Transverse colon (tissue), 4 donors: Measurements from ENCODE around the gene DDX1. TPM values are rescaled to one million over a fixed set of nuclear protein-coding genes. Genes with fewer than 3 reads are reported as not detected.

Experiments
- DNase-seq: peaks from one replicate; pipeline ENCODE4 v3.0.0-alpha.2; 2019
- H3K27ac ChIP-seq, 4 donors: fragments of 200-600 bp; sonication (generic); 2 replicates each; pipeline ENCODE4 v1.5.1; 2016 to 2018; ENCODE audit warnings: inconsistent platforms in 4 of 4
- H3K27me3 ChIP-seq: fragments of 200-600 bp; sonication (generic); 2 replicates; pipeline ENCODE4 v1.5.1; 2017; ENCODE audit warnings: inconsistent platforms
- H3K36me3 ChIP-seq, 4 donors: fragments of 200-600 bp; sonication (generic); 2 replicates each; pipeline ENCODE4 v1.5.1; 2017 to 2019; ENCODE audit warnings: inconsistent platforms in 4 of 4
- H3K4me1 ChIP-seq, 4 donors: fragments of 200-600 bp; sonication (generic); 2 replicates each; pipeline ENCODE4 v1.5.1; 2017 to 2020; ENCODE audit warnings: inconsistent platforms in 4 of 4
- H3K4me3 ChIP-seq, 4 donors: fragments of 200-600 bp; sonication (generic); 1 replicate in 1 of 4; 2 replicates in 3 of 4; pipeline versions ENCODE4 v1.5.1 to v1.6.1; 2017 to 2019; ENCODE audit warnings: inconsistent platforms in 4 of 4
- H3K9me3 ChIP-seq, 2 donors: fragments of 200-600 bp; sonication (generic); 2 replicates each; pipeline ENCODE4 v1.5.1; 2017 to 2019; ENCODE audit warnings: inconsistent platforms in 2 of 2
- EP300 ChIP-seq: sonication (generic); formaldehyde crosslinking; IDR thresholded peaks from one replicate; pipeline ENCODE4 v1.6.1; 2017; ENCODE audit warnings: antibody characterized with exemption, low read depth
- POLR2A ChIP-seq: fragments of 450-650 bp; IDR thresholded peaks from one replicate; pipeline ENCODE4 v1.6.1; 2016; ENCODE audit warnings: antibody characterized with exemption, mild to moderate bottlenecking, moderate library complexity
- POLR2AphosphoS5 ChIP-seq, 3 donors: sonication (generic); formaldehyde crosslinking; IDR thresholded peaks; one replicate each; pipeline ENCODE4 v1.6.1; 2016; ENCODE audit warnings: antibody characterized with exemption in 3 of 3
- WGBS, 2 donors: methylation state at CpG; one replicate each; pipeline ENCODE4 v1.1.5; 2018; ENCODE audit warnings: low coverage in 1 of 2; 5-methylcytosine and 5-hydroxymethylcytosine counted together
- in situ Hi-C, 4 donors: fragments of 200-750 bp; cut with MboI; loops; one replicate each; pipeline versions ENCODE4 v1.15.0 to v1.15.1; 2017; ENCODE audit warnings: low sequenced_read_pairs in 3 of 4, low pct_ligation_motif_present in 1 of 4, low pct_unique_long_range_greater_than_20kb in 1 of 4
- intact Hi-C: fragments of 100-400 bp; cut with DNase I; formaldehyde crosslinking; loops from one replicate; pipeline ENCODE4 v1.15.1; 2023; ENCODE audit warnings: low total_unique reads
- total RNA-seq, 4 donors: library from RNA; depleted of rRNA; stranded (reverse); fragments of >200 nt; gene quantifications; one replicate each; pipeline ENCODE4 v1.1.0, GENCODE V29; 2016
- TF ChIP-seq, protein P1 (sequence below), 5 experiments: fragments of 200-600 bp in 3 of 5; fragments of 450-650 bp in 2 of 5; sonication (generic) in 3 of 5; IDR thresholded peaks; 1 replicate in 2 of 5; 2 replicates in 3 of 5; pipeline ENCODE4 v1.5.1; 2016 to 2017; ENCODE audit warnings: antibody characterized with exemption in 5 of 5, inconsistent platforms in 3 of 5, mild to moderate bottlenecking in 2 of 5, moderate library complexity in 1 of 5

The DDX1 gene
- total RNA-seq, 4 donors from 2014 or later, result 18.3 to 61.1 (median 49.9) TPM

DNA sequence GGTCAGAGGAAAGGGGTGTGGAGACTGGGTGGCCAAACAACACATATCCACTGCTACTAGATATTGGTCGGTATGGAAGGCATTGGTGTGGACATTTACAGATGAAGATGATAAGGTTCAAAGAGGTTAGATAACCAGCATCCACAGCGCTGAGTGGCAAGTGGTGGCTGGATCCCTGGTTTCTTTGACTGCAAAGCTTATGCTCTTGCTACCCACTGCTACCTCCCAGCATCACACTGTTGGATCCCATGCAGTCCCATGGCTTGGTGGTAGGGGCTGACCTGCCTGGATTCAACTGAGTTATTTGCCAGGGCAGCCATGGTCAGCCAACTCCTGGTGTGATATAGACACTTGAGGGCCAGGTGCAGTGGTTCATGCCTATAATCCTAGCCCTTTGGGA is 53.6 kb downstream of the DDX1 start:
- Histone ChIP-seq H3K27me3 (no peaks in the 10 kb centered on the region), H3K4me1 (no peaks in the 10 kb centered on the region), H3K4me3 (no peak overlapping the region), H3K9me3 (no peaks in the 10 kb centered on the region), H3K36me3 (no peaks in the 10 kb centered on the region), H3K27ac (no peak overlapping the region)
- no peak for TF ChIP-seq POLR2A
- TF ChIP-seq EP300, result no peak
- TF ChIP-seq, protein P1, sequence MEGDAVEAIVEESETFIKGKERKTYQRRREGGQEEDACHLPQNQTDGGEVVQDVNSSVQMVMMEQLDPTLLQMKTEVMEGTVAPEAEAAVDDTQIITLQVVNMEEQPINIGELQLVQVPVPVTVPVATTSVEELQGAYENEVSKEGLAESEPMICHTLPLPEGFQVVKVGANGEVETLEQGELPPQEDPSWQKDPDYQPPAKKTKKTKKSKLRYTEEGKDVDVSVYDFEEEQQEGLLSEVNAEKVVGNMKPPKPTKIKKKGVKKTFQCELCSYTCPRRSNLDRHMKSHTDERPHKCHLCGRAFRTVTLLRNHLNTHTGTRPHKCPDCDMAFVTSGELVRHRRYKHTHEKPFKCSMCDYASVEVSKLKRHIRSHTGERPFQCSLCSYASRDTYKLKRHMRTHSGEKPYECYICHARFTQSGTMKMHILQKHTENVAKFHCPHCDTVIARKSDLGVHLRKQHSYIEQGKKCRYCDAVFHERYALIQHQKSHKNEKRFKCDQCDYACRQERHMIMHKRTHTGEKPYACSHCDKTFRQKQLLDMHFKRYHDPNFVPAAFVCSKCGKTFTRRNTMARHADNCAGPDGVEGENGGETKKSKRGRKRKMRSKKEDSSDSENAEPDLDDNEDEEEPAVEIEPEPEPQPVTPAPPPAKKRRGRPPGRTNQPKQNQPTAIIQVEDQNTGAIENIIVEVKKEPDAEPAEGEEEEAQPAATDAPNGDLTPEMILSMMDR (IDR thresholded peaks at IDR 0.05), result no peak
- no peak for TF ChIP-seq POLR2AphosphoS5 (IDR thresholded peaks at IDR 0.05)
- in situ Hi-C loops, result loop anchor here (25.0 kb wide), 5 partner anchors 92 to 1117 kb away; partner anchors contain the start of gene MYCN (in 1 of the 4)
- no peak for DNase-seq
- 92% methylated on average over 2 of the region's 2 CpGs; no CpG with 5 or more reads in 1 of the 2 donors for WGBS, 2 donors
- intact Hi-C loops, result loop anchor here (10.0 kb wide), 1 partner anchor 520 kb away; no protein-coding TSS in a partner anchor

- Histone ChIP-seq H3K36me3 (no peaks in the 10 kb centered on the region), H3K9me3 (no peaks in the 10 kb centered on the region), H3K4me1 (no peaks in the 10 kb centered on the region), H3K4me3 (no peak overlapping the region), H3K27me3 (no peaks in the 10 kb centered on the region), H3K27ac (no peak overlapping the region)
- DNase-seq, result no peak
- TF ChIP-seq POLR2A, result no peak
- TF ChIP-seq EP300, result no peak
- TF ChIP-seq, protein P1 (IDR thresholded peaks at IDR 0.05), result no peak
- no peak for TF ChIP-seq POLR2AphosphoS5 (IDR thresholded peaks at IDR 0.05)
- 81% methylated on average over 9 of the region's 9 CpGs; no CpG with 5 or more reads in 1 of the 2 donors for WGBS, 2 donors
- in situ Hi-C loops, result loop anchor here (25.0 kb wide), 5 partner anchors 91 to 1116 kb away; partner anchors contain the start of gene MYCN (in 1 of the 4)
- intact Hi-C loops, result loop anchor here (10.0 kb wide), 1 partner anchor 519 kb away; no protein-coding TSS in a partner anchor
These were observed 54.2 kb downstream of the DDX1 start for GRCh38 chr2:15645720-15646385.

- Histone ChIP-seq H3K4me1 (no peaks in the 10 kb centered on the region), H3K36me3 (no peaks in the 10 kb centered on the region), H3K9me3 (no peaks in the 10 kb centered on the region), H3K27ac (no peak overlapping the region), H3K27me3 (no peaks in the 10 kb centered on the region), H3K4me3 (no peak overlapping the region)
- DNase-seq, result no peak
- no peak for TF ChIP-seq POLR2A
- TF ChIP-seq, protein P1 (IDR thresholded peaks at IDR 0.05), result no peak
- no peak for TF ChIP-seq EP300
- TF ChIP-seq POLR2AphosphoS5 (IDR thresholded peaks at IDR 0.05), result no peak
- intact Hi-C loops, result loop anchor here (10.0 kb wide), 1 partner anchor 518 kb away; no protein-coding TSS in a partner anchor
- 87 to 94% methylated on average over 4 to 6 of the region's 6 CpGs for WGBS, 2 donors
- in situ Hi-C loops, result loop anchor here (25.0 kb wide), 5 partner anchors 91 to 1116 kb away; partner anchors contain the start of gene MYCN (in 1 of the 4)
These were observed 55.0 kb downstream of the DDX1 start for GRCh38 chr2:15646661-15647060.

DNA sequence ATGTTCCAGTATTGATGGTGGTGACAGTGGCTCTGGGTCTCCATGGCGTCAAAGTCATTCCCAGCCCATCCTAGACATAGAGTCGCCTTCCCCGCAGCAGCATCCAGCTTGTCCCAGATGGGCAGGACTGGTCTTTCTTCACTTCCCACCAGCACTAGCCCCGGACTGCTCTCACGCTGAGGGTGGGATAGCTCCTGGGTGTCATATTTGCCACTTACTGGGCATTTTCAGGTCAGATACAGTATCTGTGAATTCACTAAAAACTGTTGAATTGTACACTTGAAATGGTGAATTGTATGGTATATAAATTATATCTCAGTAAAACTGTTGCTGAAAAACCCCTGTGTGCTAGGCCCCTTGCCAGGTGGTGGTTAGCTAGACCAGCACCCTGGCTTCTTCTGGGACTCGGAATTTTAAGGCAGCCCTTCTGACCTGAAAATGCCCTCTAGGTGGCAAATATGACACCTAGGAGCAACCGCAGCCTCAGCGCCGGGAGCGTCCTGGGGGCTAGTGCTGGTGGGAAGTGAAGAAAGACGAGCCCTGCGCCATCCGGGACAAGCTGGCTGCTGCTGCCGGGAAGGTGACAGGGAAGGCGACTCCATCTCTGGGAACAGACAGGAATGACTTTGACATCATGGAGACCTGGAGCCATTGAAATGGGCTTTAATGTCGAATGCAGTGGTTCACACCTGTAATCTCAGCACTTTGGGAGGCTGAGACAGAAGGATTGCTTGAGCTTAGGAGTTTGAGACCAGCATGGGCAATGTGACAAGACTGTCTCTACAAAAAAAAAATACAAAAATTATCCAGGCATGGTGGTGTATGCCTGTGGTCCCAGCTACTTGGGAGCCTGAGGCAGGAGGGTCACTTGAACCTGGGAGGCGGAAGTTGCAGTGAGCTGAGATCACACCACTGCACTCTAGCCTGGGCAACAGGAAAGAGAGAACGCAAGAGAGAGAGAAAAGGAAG is 56.2 kb downstream of the DDX1 start:
- Histone ChIP-seq H3K4me3 (no peak overlapping the region), H3K27ac (no peak overlapping the region), H3K27me3 (no peaks in the 10 kb centered on the region), H3K36me3 (no peaks in the 10 kb centered on the region), H3K9me3 (no peaks in the 10 kb centered on the region), H3K4me1 (no peaks in the 10 kb centered on the region)
- TF ChIP-seq EP300 (no peak), POLR2A (no peak), POLR2AphosphoS5 (IDR thresholded peaks at IDR 0.05) (no peak)
- TF ChIP-seq, protein P1 (IDR thresholded peaks at IDR 0.05), result no peak
- 84 to 100% methylated on average over 4 to 18 of the region's 18 CpGs for WGBS, 2 donors
- no peak for DNase-seq
- intact Hi-C loops (loop anchor here (10.0 kb wide), 1 partner anchor 517 kb away; no protein-coding TSS in a partner anchor), in situ Hi-C loops (loop anchor here (25.0 kb wide), 5 partner anchors 89 to 1114 kb away; partner anchors contain the start of gene MYCN (in 1 of the 4))
